ENCODE data around the gene DAD1.

GRCh38 chr14:22567437-22567836 lies 21.6 kb downstream of the DAD1 start:
- TF ChIP-seq POLR2A (IDR thresholded peaks at IDR 0.05; ENCODE audit: low read depth, low read length), result no peak; the same call in 1 of the 2 replicates
- TF ChIP-seq TAF1 (IDR thresholded peaks at IDR 0.05; ENCODE audit: borderline replicate concordance, low read depth, low read length), result no peak

Data from GM12892 (cell line).